ENCODE results near the gene AGAP1. TPM values are rescaled to one million over a fixed set of nuclear protein-coding genes. Genes with fewer than 3 reads are reported as not detected.

Gene AGAP1
- total RNA-seq, 1 donor from 2014 or later: 21.1 TPM

DNA sequence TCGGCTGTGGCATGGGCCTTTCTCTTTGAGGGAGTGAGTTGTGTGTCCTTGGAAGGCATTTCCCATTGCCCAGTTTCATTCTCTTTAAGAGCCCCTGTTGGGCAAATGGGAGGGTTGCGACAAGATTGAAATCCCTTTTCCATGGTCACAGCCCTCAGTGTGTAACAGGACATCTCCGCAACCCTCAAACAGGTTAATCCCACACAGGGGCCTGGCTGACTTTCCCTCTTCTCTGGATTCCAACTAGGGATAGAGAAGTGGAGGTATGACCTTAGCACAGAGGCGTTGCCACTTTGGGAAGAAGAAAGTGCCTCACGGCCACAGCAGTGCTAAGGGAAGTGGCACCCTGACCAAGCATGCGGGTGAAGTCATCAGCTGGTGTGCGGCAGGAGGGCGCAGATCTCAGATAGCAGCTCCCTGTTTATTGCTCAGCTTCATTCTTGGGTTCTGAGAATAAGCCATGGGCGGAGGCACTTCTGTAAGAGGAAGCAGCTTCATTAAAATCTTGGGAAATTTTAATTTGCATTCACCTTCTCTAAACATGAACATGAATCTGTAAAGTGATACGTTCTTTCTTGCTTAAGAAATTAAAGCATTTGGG, 417.9 kb downstream of the AGAP1 start:
- Histone ChIP-seq H3K9me3 (no peaks in the 10 kb centered on the region), H3K27me3 (no peaks in the 10 kb centered on the region), H3K4me1 (no peaks in the 10 kb centered on the region), H3K27ac (no peak overlapping the region), H3K36me3 (no peaks in the 10 kb centered on the region), H3K4me3 (no peak overlapping the region)
- intact Hi-C loops (cut with DNase I): no loop called here
- no peak for DNase-seq (ENCODE audit: extremely low spot score in 2 of 2)
- no peak for TF ChIP-seq POLR2AphosphoS5 (IDR thresholded peaks at IDR 0.05; ENCODE audit: insufficient read depth in 1 of 2, low read depth in 1 of 2)
- TF ChIP-seq, protein P1, sequence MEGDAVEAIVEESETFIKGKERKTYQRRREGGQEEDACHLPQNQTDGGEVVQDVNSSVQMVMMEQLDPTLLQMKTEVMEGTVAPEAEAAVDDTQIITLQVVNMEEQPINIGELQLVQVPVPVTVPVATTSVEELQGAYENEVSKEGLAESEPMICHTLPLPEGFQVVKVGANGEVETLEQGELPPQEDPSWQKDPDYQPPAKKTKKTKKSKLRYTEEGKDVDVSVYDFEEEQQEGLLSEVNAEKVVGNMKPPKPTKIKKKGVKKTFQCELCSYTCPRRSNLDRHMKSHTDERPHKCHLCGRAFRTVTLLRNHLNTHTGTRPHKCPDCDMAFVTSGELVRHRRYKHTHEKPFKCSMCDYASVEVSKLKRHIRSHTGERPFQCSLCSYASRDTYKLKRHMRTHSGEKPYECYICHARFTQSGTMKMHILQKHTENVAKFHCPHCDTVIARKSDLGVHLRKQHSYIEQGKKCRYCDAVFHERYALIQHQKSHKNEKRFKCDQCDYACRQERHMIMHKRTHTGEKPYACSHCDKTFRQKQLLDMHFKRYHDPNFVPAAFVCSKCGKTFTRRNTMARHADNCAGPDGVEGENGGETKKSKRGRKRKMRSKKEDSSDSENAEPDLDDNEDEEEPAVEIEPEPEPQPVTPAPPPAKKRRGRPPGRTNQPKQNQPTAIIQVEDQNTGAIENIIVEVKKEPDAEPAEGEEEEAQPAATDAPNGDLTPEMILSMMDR (IDR thresholded peaks at IDR 0.05): no peak
- TF ChIP-seq POLR2A (IDR thresholded peaks at IDR 0.05): no peak

DNA sequence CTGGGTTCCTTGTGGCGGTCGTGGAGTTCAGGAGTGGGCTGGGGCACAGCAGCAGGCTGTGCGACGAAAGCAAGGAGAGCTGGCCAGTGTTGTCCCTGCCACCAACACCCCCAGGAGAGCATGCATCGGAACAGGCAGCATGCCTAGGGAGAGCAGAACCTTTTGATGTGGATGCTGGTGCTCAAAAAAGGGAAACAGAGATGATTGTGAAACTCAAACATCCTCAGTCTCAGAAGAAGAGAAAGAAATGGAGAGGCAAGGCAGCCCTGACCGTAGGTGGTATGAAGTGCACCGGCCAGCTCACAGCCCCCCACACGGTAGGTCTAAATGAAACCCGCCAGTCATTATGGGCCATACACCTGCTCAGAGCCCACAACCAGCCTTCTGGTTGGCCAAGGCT, 420.9 kb downstream of the AGAP1 start:
- DNase-seq (ENCODE audit: extremely low spot score in 2 of 2): no peak
- no peak overlapping the region for H3K27ac ChIP-seq
- intact Hi-C loops (cut with DNase I): no loop called here
- no peak overlapping the region for H3K4me3 ChIP-seq
- H3K36me3 ChIP-seq: no peaks in the 10 kb centered on the region
- no peaks in the 10 kb centered on the region for H3K4me1 ChIP-seq
- no peaks in the 10 kb centered on the region for H3K27me3 ChIP-seq
- no peaks in the 10 kb centered on the region for H3K9me3 ChIP-seq
- TF ChIP-seq POLR2A (IDR thresholded peaks at IDR 0.05) (no peak), POLR2AphosphoS5 (IDR thresholded peaks at IDR 0.05; ENCODE audit: insufficient read depth in 1 of 2, low read depth in 1 of 2) (no peak)
- TF ChIP-seq, protein P1 (IDR thresholded peaks at IDR 0.05): no peak

DNA sequence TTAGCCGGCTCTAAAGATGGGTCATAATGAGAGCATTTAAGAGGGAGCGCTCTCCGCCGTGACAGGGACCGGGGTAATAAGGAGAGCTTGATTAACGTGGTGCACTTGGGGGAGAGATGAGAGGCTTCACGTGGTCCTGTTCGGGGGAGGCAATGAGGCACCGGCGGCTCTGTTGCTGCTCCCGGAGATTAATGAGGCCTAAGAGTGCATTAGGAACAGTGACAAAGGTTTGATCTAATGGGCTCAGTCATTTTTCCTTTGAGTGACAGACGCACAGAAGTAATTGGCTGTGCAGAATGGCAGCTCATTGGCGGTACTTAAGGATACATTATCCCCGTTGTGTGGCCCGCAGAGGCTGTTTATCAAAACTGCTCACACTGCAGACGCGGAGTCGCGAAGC, 423.7 kb downstream of the AGAP1 start:
- intact Hi-C loops (cut with DNase I): no loop called here
- no peaks in the 10 kb centered on the region for H3K27me3 ChIP-seq
- H3K4me3 ChIP-seq: no peak overlapping the region
- H3K36me3 ChIP-seq: no peaks in the 10 kb centered on the region
- H3K4me1 ChIP-seq: no peaks in the 10 kb centered on the region
- H3K27ac ChIP-seq: no peak overlapping the region
- no peak for TF ChIP-seq POLR2AphosphoS5 (IDR thresholded peaks at IDR 0.05; ENCODE audit: insufficient read depth in 1 of 2, low read depth in 1 of 2)
- TF ChIP-seq, protein P1 (IDR thresholded peaks at IDR 0.05): no peak
- no peak for TF ChIP-seq POLR2A (IDR thresholded peaks at IDR 0.05)
- no peaks in the 10 kb centered on the region for H3K9me3 ChIP-seq
- DNase-seq (ENCODE audit: extremely low spot score in 2 of 2): no peak

DNA sequence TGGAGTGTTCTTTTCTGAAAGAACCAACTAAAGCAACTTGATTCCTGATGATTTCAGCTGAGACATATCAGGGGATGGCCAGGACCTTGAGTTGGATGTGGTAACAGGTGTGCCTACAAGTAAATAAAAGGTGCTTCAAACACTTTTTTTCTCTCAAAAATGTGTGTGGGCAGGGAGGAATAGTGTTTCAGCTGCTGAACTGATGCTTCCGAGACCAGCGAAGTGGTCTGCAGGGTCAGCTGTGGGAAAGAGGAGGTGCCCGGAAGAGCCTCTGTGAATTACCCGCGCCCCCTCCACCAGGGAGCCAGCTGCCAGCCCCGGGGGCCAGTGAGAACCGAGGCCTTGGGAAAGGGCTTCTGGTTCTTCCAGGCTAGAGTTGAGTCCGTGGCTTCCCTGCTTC, 425.0 kb downstream of the AGAP1 start:
- Histone ChIP-seq H3K27ac (no peak overlapping the region), H3K9me3 (no peaks in the 10 kb centered on the region), H3K4me3 (no peak overlapping the region), H3K27me3 (no peaks in the 10 kb centered on the region), H3K36me3 (no peaks in the 10 kb centered on the region), H3K4me1 (no peaks in the 10 kb centered on the region)
- DNase-seq (ENCODE audit: extremely low spot score in 2 of 2): no peak
- intact Hi-C loops (cut with DNase I): no loop called here
- TF ChIP-seq, protein P1 (IDR thresholded peaks at IDR 0.05): no peak
- no peak for TF ChIP-seq POLR2AphosphoS5 (IDR thresholded peaks at IDR 0.05; ENCODE audit: insufficient read depth in 1 of 2, low read depth in 1 of 2)
- TF ChIP-seq POLR2A (IDR thresholded peaks at IDR 0.05): no peak

DNA sequence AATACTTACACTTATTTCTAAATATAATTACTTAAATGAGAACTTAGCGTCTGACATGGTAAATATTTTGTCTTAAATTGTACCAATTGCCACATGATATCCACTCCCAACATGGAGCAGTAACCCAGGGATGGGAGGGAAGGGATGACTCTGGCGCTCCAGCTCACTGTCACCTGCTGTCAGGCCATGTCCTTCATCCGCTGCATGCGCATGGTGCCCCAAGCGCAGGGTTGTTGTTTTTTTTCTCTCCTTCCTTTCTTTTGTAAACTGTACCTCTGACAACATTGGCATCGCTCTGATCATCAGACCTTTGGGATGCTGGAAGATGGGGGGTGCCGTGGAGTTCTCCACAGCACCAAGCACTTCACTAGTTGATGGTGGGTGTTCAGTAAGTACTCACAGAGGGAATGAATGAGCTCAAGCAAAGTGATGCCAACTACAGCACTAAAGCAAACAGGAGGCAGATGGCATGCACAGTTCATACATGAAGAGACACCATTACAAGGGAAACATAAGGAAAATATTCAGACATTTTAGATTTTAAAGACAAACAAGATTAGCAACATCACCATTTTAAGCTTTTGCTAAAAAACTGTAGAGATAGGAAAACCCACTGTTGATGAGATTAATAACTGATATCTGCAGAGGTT, 426.5 kb downstream of the AGAP1 start:
- Histone ChIP-seq H3K4me3 (no peak overlapping the region), H3K27ac (no peak overlapping the region), H3K4me1 (no peaks in the 10 kb centered on the region), H3K36me3 (no peaks in the 10 kb centered on the region), H3K27me3 (no peaks in the 10 kb centered on the region), H3K9me3 (no peaks in the 10 kb centered on the region)
- intact Hi-C loops (cut with DNase I): no loop called here
- TF ChIP-seq POLR2AphosphoS5 (IDR thresholded peaks at IDR 0.05; ENCODE audit: insufficient read depth in 1 of 2, low read depth in 1 of 2) (no peak), POLR2A (IDR thresholded peaks at IDR 0.05) (no peak)
- TF ChIP-seq, protein P1 (IDR thresholded peaks at IDR 0.05): no peak
- no peak for DNase-seq (ENCODE audit: extremely low spot score in 2 of 2)

Measured in vagina (tissue), 2 donors.